Activated CD4-positive, CD25-positive, alpha-beta regulatory T cell treated with anti-CD3 and anti-CD28 coated beads, Interleukin-2, amount 50 U/mL, for 16 hours (primary cell): Measurements from ENCODE around the gene INHBB.

Experiments
- DNase-seq: peaks from one replicate; pipeline ENCODE4 v3.0.0-alpha.2; 2020; ENCODE audit warnings: low read depth, low spot score

INHBB gene

GRCh38 chr2:120398051-120398995, 52.4 kb downstream of the INHBB start:
- DNase-seq: no peak

- DNase-seq: no peak
Measured at GRCh38 chr2:120398996-120399888, 53.3 kb downstream of the INHBB start.

DNA sequence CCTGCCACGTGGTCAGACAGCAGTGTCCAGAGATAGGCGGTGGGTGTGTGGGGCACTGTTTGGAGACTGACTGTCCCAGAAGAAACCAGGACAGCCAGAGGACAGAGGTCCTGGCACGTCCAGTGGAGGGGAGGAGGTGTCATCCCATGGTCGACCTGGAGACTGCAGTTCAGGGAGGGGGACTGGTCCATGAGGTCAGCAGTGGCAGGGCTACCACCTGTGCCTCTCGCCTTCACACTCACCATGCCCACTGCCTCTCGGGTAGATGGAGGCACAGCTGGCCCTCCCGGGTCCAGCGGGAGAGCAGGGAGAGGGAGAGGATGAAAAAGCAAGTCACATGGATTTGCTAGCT, 53.9 kb downstream of the INHBB start:
- DNase-seq: no peak

GRCh38 chr2:120400551-120400950, 54.6 kb downstream of the INHBB start:
- no peak for DNase-seq
